Caco-2 (cell line): ENCODE results near the gene ELF4. TPM values are rescaled to one million over a fixed set of nuclear protein-coding genes. Genes with fewer than 3 reads are reported as not detected.

Experiments used
- BruUV-seq: library from RNA; stranded (reverse); fragments of 400-500 nt; replicated peaks from 2 replicates; lab custom pipeline; 2021; lab: Mats Ljungman, UMichigan
- CTCF ChIA-PET: fragments of 300-600 bp; sonication (Branson Sonifier 250); formaldehyde crosslinking; loops from one replicate; lab custom pipeline; 2022; ENCODE audit warnings: antibody characterized with exemption; lab: Charles Lee
- POLR2A ChIA-PET: fragments of 300-600 bp; sonication (Branson Sonifier 250); formaldehyde crosslinking; loops from one replicate; lab custom pipeline; 2022; ENCODE audit warnings: antibody characterized with exemption; lab: Charles Lee
- DNase-seq, 2 experiments: peaks; one replicate each; pipeline versions ENCODE4 v3.0.0 to v3.0.0-alpha.2; 2020 to 2022
- H3K27me3 ChIP-seq: replicated peaks from 2 replicates; pipeline ENCODE4 v1.6.0; 2011; ENCODE audit warnings: low read length; ENCODE audit not compliant: control insufficient read depth, insufficient read depth
- H3K36me3 ChIP-seq: 2 replicates; pipeline ENCODE4 v1.5.1; 2011; ENCODE audit warnings: low read length; ENCODE audit not compliant: control insufficient read depth, insufficient read depth
- H3K4me1 ChIP-seq: fragments of 250-450 bp; sonication (Bioruptor Pico); 2 replicates; pipeline ENCODE4 v1.5.1; 2020; ENCODE audit warnings: mild to moderate bottlenecking
- H3K4me3 ChIP-seq: 2 replicates; pipeline ENCODE4 v1.5.1; 2011; ENCODE audit warnings: low read depth, mild to moderate bottlenecking, control low read depth, low read length
- H3K9me3 ChIP-seq: fragments of 250-450 bp; sonication (Bioruptor Pico); 2 replicates; pipeline ENCODE4 v1.5.1; 2020; ENCODE audit warnings: mild to moderate bottlenecking, moderate library complexity
- H3K27ac Mint-ChIP-seq: one replicate; pipeline ENCODE4 v1.8.0; 2022; ENCODE audit warnings: mixed read lengths; ENCODE audit not compliant: unreplicated experiment
- H3K27me3 Mint-ChIP-seq: one replicate; pipeline ENCODE4 v1.8.0; 2022; ENCODE audit warnings: mixed read lengths; ENCODE audit not compliant: insufficient read depth, unreplicated experiment
- H3K36me3 Mint-ChIP-seq: one replicate; pipeline ENCODE4 v1.8.0; 2022; ENCODE audit warnings: mild to moderate bottlenecking, mixed read lengths; ENCODE audit not compliant: insufficient read depth, unreplicated experiment
- H3K4me1 Mint-ChIP-seq: one replicate; pipeline ENCODE4 v1.8.0; 2022; ENCODE audit warnings: low read depth, mixed read lengths; ENCODE audit not compliant: unreplicated experiment
- H3K4me3 Mint-ChIP-seq: one replicate; pipeline ENCODE4 v1.8.0; 2022; ENCODE audit warnings: mild to moderate bottlenecking, moderate library complexity, mixed read lengths; ENCODE audit not compliant: unreplicated experiment
- H3K9me3 Mint-ChIP-seq: one replicate; pipeline ENCODE4 v1.8.0; 2022; ENCODE audit warnings: mixed read lengths; ENCODE audit not compliant: unreplicated experiment
- CTCF ChIP-seq, 2 experiments: fragments of 200-600 bp in 1 of 2; IDR thresholded peaks; 1 replicate in 1 of 2; 2 replicates in 1 of 2; pipeline versions ENCODE4 v1.5.1 to v1.8.0; 2011 to 2022; ENCODE audit warnings: antibody characterized with exemption in 1 of 2, control low read depth in 1 of 2, inconsistent platforms in 1 of 2, low read depth in 1 of 2, low read length in 1 of 2, mild to moderate bottlenecking in 1 of 2, moderate library complexity in 1 of 2; ENCODE audit not compliant: insufficient read depth in 1 of 2, severe bottlenecking in 1 of 2, unreplicated experiment in 1 of 2
- intact Hi-C: fragments of 100-400 bp; cut with micrococcal nuclease; formaldehyde crosslinking; loops from one replicate; pipeline ENCODE4 v1.10.0; 2022; ENCODE audit not compliant: unreplicated experiment
- total RNA-seq: library from RNA; stranded (reverse); gene quantifications from 2 replicates; pipeline ENCODE4 v1.2.3, GENCODE V29; 2022

The ELF4 gene
- total RNA-seq, 1 experiment from 2014 or later, result 25.3 TPM

GRCh38 chrX:130057209-130057608, 53.1 kb downstream of the ELF4 start:
- Mint-ChIP-seq H3K4me3 (no peak overlapping the region), H3K27me3 (no peaks in the 10 kb centered on the region), H3K9me3 (no peaks in the 10 kb centered on the region), H3K4me1 (no peaks in the 10 kb centered on the region), H3K36me3 (peaks cover 22% of the 10 kb centered on the region), H3K27ac (no peak overlapping the region)
- intact Hi-C loops, result no loop called here
- H3K27me3 ChIP-seq, result no peaks in the 10 kb centered on the region
- H3K36me3 ChIP-seq, result no peaks in the 10 kb centered on the region
- CTCF ChIA-PET, result no interaction called here
- H3K4me3 ChIP-seq, result no peak overlapping the region
- H3K4me1 ChIP-seq, result 0 out of 2 replicates have a peak, but pooled peaks cover 3% of the 10 kb centered on the region
- DNase-seq, result no peak
- BruUV-seq, result no TSS peak
- POLR2A ChIA-PET, result no interaction called here
- TF ChIP-seq CTCF (IDR thresholded peaks at IDR 0.05; ENCODE audit: insufficient read depth in 1 of 2, low read depth in 1 of 2, low read length in 1 of 2, severe bottlenecking in 1 of 2, unreplicated experiment in 1 of 2), result no peak
- H3K9me3 ChIP-seq, result no peaks in the 10 kb centered on the region

GRCh38 chrX:130055899-130056298, 54.4 kb downstream of the ELF4 start:
- Mint-ChIP-seq H3K4me1 (no peaks in the 10 kb centered on the region), H3K4me3 (no peak overlapping the region), H3K36me3 (peaks cover 18% of the 10 kb centered on the region), H3K27ac (no peak overlapping the region), H3K9me3 (no peaks in the 10 kb centered on the region), H3K27me3 (no peaks in the 10 kb centered on the region)
- Histone ChIP-seq H3K4me1 (no peaks in the 10 kb centered on the region), H3K27me3 (no peaks in the 10 kb centered on the region), H3K36me3 (no peaks in the 10 kb centered on the region), H3K4me3 (no peak overlapping the region), H3K9me3 (no peaks in the 10 kb centered on the region)
- no peak for TF ChIP-seq CTCF (IDR thresholded peaks at IDR 0.05; ENCODE audit: insufficient read depth in 1 of 2, low read depth in 1 of 2, low read length in 1 of 2, severe bottlenecking in 1 of 2, unreplicated experiment in 1 of 2)
- no peak for DNase-seq
- intact Hi-C loops, result no loop called here
- no TSS peak for BruUV-seq
- POLR2A ChIA-PET, result no interaction called here
- CTCF ChIA-PET, result no interaction called here

- no TSS peak for BruUV-seq
- POLR2A ChIA-PET, result no interaction called here
- intact Hi-C loops, result no loop called here
- H3K27me3 Mint-ChIP-seq, result no peaks in the 10 kb centered on the region
- peaks cover 16% of the 10 kb centered on the region for H3K36me3 Mint-ChIP-seq
- CTCF ChIA-PET, result no interaction called here
- TF ChIP-seq CTCF (IDR thresholded peaks at IDR 0.05; ENCODE audit: insufficient read depth in 1 of 2, low read depth in 1 of 2, low read length in 1 of 2, severe bottlenecking in 1 of 2, unreplicated experiment in 1 of 2), result no peak
- H3K4me1 Mint-ChIP-seq, result no peaks in the 10 kb centered on the region
- no peaks in the 10 kb centered on the region for H3K4me1 ChIP-seq
- no peaks in the 10 kb centered on the region for H3K9me3 Mint-ChIP-seq
- no peak overlapping the region for H3K4me3 ChIP-seq
- no peaks in the 10 kb centered on the region for H3K27me3 ChIP-seq
- no peak for DNase-seq
- no peaks in the 10 kb centered on the region for H3K9me3 ChIP-seq
- no peak overlapping the region for H3K27ac Mint-ChIP-seq
- H3K4me3 Mint-ChIP-seq, result no peak overlapping the region
- no peaks in the 10 kb centered on the region for H3K36me3 ChIP-seq
Observed at GRCh38 chrX:130055103-130055502, 55.2 kb downstream of the ELF4 start.
